CD4-positive, alpha-beta T cell treated with Interleukin-15 for 1 hour (primary cell): ENCODE measurements around the gene STX5.
"Not testable (repeated sequence)": the region's sequence is repeated elsewhere in the genome, so short reads cannot be mapped to it uniquely, and the experiment has no call there.

Experiments used
- DNase-seq: peaks from one replicate; pipeline ENCODE4 v3.0.0-alpha.2; 2020

Gene STX5

DNA sequence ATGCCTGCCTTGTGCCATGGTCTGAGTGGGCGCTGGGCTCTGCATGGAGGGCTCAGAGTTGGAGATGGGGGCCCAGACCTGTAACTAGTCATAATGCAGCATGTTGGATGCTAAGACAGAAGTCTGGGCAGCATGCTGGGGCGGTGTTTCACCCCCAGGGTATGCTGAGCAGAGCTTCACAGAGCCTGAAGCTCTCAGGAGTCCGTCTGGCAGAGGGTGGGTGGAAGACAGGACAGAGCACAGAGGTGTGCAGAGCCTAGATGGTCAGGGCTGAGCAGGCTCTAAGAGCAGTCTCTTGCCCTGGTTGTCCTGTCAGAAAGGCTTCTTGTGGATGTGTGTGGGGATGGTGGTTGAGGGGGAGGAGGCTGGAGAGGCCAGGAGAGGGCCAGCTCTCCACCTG, 53.4 kb downstream of the STX5 start:
- no peak for DNase-seq

DNA sequence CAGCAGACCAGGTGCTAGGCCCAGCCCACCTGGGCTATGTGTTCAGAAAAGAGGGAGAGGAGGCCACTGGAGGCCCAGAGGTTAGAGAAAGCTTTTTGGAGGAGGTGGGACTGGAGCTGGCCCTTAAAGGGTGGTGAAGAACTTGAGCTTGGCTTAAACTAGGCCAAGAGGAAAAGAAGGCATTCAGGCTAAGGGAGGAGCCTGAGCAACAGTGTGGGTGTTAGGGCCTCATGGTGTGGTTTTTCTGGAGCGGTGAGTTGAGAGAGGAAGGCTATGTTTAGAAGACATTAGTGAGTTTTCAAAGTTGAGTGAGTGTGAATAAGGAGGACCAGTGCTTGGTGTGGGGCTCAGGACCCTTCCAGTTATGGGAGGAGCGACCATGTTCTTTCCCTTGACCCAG, 54.5 kb downstream of the STX5 start:
- DNase-seq: no peak

DNA sequence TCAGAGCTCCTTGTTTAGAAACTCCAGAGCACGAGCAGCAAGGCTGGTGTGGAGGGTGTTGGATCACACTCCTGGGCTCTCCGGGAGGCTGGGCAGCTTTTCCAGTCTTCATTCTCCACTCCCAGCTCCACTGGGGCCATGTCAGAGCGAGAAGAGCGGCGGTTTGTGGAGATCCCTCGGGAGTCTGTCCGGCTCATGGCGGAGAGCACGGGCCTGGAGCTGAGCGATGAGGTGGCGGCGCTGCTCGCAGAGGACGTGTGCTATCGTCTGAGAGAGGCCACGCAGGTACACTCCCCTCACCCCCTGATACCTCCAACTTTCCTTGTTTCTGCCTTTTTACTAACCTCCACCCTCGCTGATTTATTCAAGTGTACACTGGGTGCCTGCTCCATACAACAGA, 56.2 kb downstream of the STX5 start:
- no peak for DNase-seq

DNA sequence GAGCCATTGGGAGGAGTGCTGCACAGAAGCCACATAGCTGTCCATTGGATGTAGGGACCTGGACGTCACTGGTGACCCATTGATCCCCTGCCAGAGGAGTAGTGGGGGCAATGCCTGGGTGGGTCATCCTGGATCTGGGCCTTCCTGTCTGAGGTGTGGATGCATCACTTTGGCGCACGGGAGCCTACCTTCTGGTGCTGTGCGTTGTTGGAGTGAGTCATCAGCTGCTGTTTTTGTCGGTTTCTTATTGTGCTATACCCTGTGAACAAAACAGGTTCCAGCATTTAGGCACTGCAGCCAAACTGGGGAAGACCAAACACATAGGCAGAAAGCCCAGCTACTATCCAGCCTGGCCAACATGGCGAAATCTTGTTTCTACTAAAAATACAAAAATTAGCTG, 57.4 kb downstream of the STX5 start:
- DNase-seq: no peak

DNA sequence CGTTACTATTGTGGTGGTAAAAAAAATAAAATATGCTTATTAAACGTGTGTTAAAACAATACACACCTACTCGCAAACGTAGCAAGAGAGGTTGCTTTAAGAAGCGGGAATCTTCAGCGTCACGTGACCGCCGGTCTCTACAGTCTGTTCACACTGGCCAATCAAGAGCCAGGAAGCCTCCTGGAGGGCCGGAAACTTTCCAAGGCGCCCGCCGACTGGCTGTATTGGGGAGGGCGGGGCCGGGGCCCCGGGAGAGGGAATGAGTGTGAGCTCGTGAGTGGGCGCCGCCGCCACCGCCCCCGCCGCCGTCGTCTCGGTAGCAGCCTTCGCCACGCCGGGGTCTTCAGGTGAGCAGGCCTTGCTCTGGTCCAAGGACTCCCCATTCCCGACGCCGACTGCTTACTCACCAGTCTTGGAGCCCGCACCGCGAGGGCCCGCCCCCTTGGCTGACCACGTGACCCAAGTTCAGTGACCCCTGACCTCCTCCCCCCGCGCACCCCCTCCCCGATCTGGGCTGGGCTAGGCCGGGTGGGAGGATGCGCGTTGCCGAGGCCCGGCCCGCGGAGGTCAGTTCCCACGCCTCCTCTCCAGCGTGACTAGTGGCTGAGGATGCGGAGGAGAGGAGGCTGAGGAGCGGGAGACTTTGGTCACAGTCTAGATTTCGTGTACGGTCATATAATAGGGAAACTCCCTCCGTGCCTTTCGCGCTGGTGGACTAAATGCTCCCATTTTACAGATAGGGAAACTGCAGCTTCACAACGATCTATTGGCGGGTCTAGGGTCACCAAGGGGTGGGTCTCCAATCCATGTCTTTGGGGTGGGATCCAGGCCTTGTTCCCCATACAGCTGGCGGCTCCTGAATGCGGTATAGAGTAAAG, 60.5 kb downstream of the STX5 start, which contains the start of gene TAF6L:
Gene TAF6L, plus strand, starts transcription at position 253 of the 878 bp plus-strand sequence. CDS start 4,388 bp downstream, outside the sequence.
- peak; percentile 91 for DNase-seq

DNA sequence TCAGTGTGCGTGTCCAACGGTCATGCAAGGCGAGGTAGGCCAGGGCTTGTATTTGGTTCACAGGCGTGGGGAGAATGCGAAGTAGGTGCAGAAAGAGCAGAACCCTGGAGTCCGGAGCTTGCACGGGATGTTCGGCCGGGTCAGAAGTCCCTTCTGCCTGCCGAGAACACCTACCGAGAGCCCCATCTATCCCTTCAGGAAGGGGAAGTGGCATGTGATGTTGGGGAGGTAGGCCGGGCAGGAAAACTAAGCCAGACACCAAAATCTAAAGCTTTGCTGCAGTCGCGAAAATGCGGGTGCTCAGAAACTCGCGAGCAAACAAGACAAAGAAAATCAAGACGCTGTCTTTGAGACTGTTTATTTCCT, 61.1 kb downstream of the STX5 start:
- DNase-seq: no peak

DNA sequence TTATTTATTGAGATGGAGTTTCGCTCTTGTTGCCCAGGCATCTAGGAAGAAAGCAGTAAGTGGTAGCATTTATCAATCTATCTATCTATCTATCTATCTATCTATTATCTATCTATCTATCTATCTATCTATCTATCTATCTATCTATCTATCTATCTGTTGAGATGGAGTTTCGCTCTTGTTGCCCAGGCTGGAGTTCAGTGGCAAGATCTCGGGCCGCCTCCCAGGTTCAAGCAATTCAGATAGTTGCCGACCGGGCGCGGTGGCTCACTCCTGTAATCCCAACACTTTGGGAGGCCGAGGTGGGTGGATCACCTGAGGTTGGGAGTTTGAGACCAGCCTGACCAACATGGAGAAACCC, 71.0 kb downstream of the STX5 start:
- DNase-seq: not testable (repeated sequence)

DNA sequence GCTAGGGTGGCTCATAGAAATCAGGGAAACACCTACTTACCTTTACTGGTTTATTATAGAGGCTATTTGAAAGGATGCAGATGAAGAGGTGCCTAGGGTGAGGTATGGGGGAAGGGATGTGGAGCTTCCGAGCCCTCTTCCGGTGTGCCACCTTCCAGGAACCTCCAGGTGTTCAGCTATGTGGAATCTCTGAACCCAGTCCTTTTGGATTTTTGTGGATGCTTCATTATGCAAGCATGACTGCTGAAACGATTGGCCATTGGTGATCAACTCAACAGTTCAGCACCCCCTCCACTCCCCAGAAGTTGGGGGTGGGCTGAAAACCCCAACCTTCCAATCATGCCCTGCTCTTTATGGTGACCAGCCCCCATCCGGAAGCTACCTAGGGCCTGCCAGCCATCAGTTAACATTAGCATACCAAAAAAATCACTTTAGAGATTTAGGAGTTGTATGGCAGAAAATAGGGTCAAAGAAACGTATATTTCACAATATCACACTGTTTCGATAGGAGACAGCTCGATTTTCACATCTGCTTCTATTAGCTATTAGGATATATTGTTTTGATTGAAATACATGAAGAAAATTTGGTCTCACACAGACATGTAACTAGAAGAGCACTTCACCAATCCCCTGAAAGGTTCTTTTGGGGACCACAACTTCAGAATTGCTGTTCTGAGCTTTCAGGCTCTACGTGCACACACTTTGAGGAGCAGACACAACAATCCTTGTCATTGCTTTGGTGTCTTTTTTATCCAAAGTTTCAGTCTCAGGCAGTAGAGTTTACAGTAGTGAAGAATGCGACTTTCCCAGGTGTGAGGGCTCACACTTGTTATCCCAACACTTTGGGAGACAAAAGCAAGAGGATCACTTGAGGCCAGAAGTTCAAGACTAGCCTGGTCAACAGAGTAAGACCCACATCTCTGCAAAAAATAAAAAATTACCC, 73.7 kb downstream of the STX5 start:
- no peak for DNase-seq
